Astrocyte (in vitro differentiated cells and primary cell): ENCODE measurements around the gene OTUB2.

ENCODE experiments used
- EZH2 ChIP-seq: IDR thresholded peaks from 2 replicates; pipeline ENCODE4 v1.6.1; 2012; ENCODE audit warnings: mild to moderate bottlenecking, low read length, inconsistent platforms; ENCODE audit not compliant: insufficient read depth
- TF ChIP-seq, protein P1 (sequence below): IDR thresholded peaks from 2 replicates; pipeline ENCODE4 v1.5.1; 2011; ENCODE audit warnings: low read depth, mild to moderate bottlenecking, inconsistent platforms, low read length, moderate library complexity; ENCODE audit not compliant: insufficient read depth

DNA sequence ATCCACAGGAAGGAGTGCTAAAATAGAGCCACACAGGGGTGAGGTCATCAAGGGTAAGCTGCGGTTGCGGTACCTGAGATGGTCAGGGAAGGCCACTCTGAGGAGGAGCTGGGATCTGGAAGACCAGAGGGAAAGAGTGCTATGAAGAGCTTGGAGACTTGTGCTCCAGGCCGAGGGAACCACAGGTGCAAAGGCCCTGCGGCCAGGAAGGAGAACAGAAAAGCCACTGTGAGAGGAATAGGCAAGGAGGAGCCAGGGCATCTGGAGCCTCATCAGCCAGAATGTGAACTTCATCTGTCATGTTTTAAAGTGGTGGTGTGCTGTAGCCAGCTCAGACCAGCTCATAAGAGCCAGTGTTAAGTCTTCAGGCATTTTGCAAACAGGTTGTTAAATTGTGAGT is 34.5 kb upstream of the OTUB2 start:
- TF ChIP-seq, protein P1, sequence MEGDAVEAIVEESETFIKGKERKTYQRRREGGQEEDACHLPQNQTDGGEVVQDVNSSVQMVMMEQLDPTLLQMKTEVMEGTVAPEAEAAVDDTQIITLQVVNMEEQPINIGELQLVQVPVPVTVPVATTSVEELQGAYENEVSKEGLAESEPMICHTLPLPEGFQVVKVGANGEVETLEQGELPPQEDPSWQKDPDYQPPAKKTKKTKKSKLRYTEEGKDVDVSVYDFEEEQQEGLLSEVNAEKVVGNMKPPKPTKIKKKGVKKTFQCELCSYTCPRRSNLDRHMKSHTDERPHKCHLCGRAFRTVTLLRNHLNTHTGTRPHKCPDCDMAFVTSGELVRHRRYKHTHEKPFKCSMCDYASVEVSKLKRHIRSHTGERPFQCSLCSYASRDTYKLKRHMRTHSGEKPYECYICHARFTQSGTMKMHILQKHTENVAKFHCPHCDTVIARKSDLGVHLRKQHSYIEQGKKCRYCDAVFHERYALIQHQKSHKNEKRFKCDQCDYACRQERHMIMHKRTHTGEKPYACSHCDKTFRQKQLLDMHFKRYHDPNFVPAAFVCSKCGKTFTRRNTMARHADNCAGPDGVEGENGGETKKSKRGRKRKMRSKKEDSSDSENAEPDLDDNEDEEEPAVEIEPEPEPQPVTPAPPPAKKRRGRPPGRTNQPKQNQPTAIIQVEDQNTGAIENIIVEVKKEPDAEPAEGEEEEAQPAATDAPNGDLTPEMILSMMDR = no peak
- TF ChIP-seq EZH2 = no peak
